Endothelial cell (in vitro differentiated cells): ENCODE data around the gene NELFA. TPM values are rescaled to one million over a fixed set of nuclear protein-coding genes. Genes with fewer than 3 reads are reported as not detected.

ENCODE experiments used
- DNase-seq: peaks from one replicate; pipeline ENCODE4 v3.0.0; 2021; ENCODE audit warnings: low spot score
- H3K27ac Mint-ChIP-seq: one replicate; pipeline ENCODE4 v1.8.0; 2021; ENCODE audit warnings: mixed read lengths, inconsistent platforms; ENCODE audit not compliant: unreplicated experiment
- H3K27me3 Mint-ChIP-seq: one replicate; pipeline ENCODE4 v1.8.0; 2021; ENCODE audit warnings: mild to moderate bottlenecking, moderate library complexity, mixed read lengths, inconsistent platforms; ENCODE audit not compliant: unreplicated experiment
- H3K36me3 Mint-ChIP-seq: one replicate; pipeline ENCODE4 v1.8.0; 2021; ENCODE audit warnings: mild to moderate bottlenecking, low read depth, mixed read lengths, inconsistent platforms; ENCODE audit not compliant: unreplicated experiment
- H3K4me1 Mint-ChIP-seq: one replicate; pipeline ENCODE4 v1.8.0; 2021; ENCODE audit warnings: mild to moderate bottlenecking, mixed read lengths, inconsistent platforms; ENCODE audit not compliant: unreplicated experiment
- H3K4me3 Mint-ChIP-seq: one replicate; pipeline ENCODE4 v1.8.0; 2021; ENCODE audit warnings: mild to moderate bottlenecking, mixed read lengths, inconsistent platforms; ENCODE audit not compliant: unreplicated experiment
- H3K9me3 Mint-ChIP-seq: one replicate; pipeline ENCODE4 v1.8.0; 2021; ENCODE audit warnings: mixed read lengths, inconsistent platforms; ENCODE audit not compliant: unreplicated experiment
- total RNA-seq: library from RNA; stranded (reverse); fragmentation: NEBNext Ultra II Directional; extraction: Animal tissue kit (Norgen Biotek cat#: 25700); gene quantifications from one replicate; pipeline ENCODE4 v1.2.1, GENCODE V29; 2021; ENCODE audit not compliant: unreplicated experiment
- TF ChIP-seq, protein P1 (sequence below): fragments of 200-600 bp; sonication (generic); IDR thresholded peaks from one replicate; pipeline ENCODE4 v1.5.0; 2021; ENCODE audit warnings: antibody characterized with exemption; ENCODE audit not compliant: unreplicated experiment

The NELFA gene
- total RNA-seq, 1 donor from 2014 or later = 30.2 TPM

DNA sequence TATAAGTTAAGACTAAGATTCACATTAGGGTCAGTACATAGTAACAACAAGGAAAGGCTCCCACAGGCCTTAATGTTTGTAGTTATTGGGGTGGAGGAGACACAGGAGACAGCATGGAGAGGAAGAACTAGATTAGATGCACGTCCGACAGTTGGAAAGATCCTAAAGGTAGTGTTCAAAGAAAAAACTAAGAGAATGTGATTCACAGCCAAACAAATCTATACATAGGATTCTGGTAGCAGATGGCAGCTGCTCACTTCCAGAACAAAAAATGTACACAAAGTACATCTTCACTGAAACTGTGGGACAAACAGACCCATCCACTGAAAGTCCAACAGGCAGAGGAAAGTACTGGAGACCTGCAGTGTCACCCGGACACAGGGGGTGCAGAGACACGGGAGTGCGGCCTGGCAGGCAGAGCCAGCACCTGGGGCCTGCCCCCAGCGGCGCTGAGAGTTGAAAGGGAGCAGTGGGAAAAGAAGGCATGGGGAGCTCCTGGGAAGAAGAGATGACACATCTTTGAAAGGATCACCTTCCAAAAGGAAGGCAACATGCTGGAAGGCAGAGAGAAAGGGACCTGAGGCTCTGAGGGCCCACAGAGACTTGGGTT, 40.0 kb downstream of the NELFA start:
- peaks cover 8% of the 10 kb centered on the region for H3K4me1 Mint-ChIP-seq
- TF ChIP-seq, protein P1, sequence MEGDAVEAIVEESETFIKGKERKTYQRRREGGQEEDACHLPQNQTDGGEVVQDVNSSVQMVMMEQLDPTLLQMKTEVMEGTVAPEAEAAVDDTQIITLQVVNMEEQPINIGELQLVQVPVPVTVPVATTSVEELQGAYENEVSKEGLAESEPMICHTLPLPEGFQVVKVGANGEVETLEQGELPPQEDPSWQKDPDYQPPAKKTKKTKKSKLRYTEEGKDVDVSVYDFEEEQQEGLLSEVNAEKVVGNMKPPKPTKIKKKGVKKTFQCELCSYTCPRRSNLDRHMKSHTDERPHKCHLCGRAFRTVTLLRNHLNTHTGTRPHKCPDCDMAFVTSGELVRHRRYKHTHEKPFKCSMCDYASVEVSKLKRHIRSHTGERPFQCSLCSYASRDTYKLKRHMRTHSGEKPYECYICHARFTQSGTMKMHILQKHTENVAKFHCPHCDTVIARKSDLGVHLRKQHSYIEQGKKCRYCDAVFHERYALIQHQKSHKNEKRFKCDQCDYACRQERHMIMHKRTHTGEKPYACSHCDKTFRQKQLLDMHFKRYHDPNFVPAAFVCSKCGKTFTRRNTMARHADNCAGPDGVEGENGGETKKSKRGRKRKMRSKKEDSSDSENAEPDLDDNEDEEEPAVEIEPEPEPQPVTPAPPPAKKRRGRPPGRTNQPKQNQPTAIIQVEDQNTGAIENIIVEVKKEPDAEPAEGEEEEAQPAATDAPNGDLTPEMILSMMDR = no peak
- no peaks in the 10 kb centered on the region for H3K9me3 Mint-ChIP-seq
- peak overlapping the region; percentile 43 for H3K27ac Mint-ChIP-seq
- H3K27me3 Mint-ChIP-seq = peaks cover 10% of the 10 kb centered on the region
- DNase-seq = no peak
- peaks cover 22% of the 10 kb centered on the region for H3K36me3 Mint-ChIP-seq
- no peak overlapping the region for H3K4me3 Mint-ChIP-seq

DNA sequence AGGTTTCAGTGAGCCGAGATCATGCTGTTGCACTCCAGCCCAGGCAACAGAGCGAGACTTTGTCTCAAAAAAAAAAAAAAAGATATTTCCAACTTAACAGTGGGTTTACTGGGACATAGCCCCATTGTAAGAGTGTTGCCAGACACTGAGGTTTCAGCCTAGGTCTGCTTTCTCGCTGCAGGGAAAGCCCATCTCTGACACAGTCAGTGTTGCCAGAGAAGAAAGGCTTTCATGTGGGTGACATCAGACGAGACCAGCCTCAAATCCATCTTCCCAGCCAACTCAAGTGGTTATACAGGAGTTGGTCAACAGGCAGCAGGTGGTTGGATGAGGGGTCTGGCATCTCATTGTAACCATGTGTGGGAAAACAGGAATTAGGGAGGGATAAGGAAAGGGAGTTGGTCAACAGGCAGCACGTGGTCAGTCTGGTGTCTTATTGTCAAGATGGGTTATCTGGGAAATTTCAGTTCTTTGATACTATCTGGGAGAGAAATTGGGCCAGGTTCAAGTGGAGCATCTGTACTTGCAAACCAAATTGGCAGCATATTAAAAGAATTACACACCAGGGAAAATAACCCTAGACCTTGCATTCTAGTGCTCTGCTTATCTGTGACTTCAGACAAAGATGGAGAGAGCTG, 41.1 kb downstream of the NELFA start:
- Mint-ChIP-seq H3K36me3 (peaks cover 26% of the 10 kb centered on the region), H3K9me3 (no peaks in the 10 kb centered on the region), H3K4me1 (peaks cover 8% of the 10 kb centered on the region), H3K27me3 (peaks cover 10% of the 10 kb centered on the region), H3K27ac (no peak overlapping the region), H3K4me3 (no peak overlapping the region)
- no peak for DNase-seq
- TF ChIP-seq, protein P1 = no peak

DNA sequence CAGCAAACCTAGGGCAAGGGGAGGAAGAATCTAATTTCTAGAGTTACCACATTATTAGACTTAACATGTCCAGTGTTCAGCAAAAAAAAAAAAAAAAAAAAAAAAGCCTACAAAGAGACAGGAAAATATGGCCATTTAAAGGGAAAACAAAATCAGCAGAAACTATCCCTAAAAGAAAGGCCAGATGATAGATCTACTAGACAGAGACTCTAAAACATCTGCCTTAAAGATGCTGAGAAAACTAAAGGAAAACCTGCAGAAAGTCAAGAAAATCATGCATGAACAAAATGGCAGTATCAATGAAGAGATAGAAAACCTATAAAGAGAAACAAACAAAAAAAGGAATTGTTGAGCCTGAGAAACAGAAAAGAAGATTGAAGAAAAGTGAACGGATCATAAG, 43.8 kb downstream of the NELFA start:
- Mint-ChIP-seq H3K4me3 (no peak overlapping the region), H3K4me1 (peaks cover 8% of the 10 kb centered on the region), H3K36me3 (peaks cover 37% of the 10 kb centered on the region), H3K27ac (no peak overlapping the region), H3K27me3 (peaks cover 5% of the 10 kb centered on the region), H3K9me3 (no peaks in the 10 kb centered on the region)
- no peak for DNase-seq
- TF ChIP-seq, protein P1 = no peak

DNA sequence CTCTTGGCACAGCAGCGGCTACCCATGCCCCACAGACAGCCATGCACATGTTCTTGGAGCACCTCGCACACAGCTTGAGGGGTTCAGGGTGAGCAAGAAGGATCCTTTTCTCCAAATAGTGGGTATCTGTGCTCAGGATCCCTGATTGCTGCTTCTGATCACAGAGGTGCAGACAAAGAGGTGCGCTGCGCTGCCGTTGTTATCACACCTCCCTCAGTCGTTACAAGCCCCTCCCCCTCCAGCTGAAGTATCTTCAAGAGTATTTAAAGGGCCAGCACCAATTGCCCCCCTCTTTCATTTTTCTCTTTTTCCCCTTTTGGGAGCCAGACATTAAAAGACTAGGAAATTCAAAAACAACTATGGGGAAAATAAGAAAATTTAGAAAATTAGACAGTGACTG, 44.3 kb downstream of the NELFA start:
- H3K36me3 Mint-ChIP-seq = peaks cover 34% of the 10 kb centered on the region

DNA sequence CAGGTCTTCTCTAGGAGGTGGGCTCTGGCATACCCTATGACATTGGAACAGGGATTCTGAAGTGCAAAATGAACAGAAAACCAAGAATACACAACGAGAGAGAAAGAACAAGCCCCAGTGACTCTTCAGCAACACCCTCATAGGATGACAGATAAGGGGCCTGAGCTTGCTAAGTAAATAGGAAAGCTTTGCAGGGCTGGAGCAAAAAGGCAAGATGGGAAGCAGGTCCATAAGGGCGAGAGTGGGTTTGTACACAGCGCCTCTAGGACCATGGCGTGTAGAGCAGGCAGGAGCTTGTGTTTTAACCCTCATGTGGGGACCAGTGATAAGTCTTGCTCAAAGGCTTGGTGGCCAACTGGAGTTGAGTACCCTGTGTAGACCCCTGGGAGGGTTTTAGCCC, 45.8 kb downstream of the NELFA start:
- TF ChIP-seq, protein P1 = no peak
- H3K4me3 Mint-ChIP-seq = no peak overlapping the region
- H3K9me3 Mint-ChIP-seq = no peaks in the 10 kb centered on the region
- H3K4me1 Mint-ChIP-seq = peaks cover 6% of the 10 kb centered on the region
- no peak overlapping the region for H3K27ac Mint-ChIP-seq
- H3K27me3 Mint-ChIP-seq = peaks cover under 1% of the 10 kb centered on the region
- H3K36me3 Mint-ChIP-seq = peaks cover 40% of the 10 kb centered on the region
- DNase-seq = no peak

More for the DNA sequence above, 44.3 kb downstream of the NELFA start:
- Mint-ChIP-seq H3K9me3 (no peaks in the 10 kb centered on the region), H3K4me1 (peaks cover 8% of the 10 kb centered on the region), H3K4me3 (no peak overlapping the region), H3K27me3 (peaks cover 5% of the 10 kb centered on the region), H3K27ac (no peak overlapping the region)
- DNase-seq = no peak
- TF ChIP-seq, protein P1 = no peak
